Measurements from ENCODE around the gene UCN2.
A peak's percentile ranks its signal among the peaks of the same experiment; 100 is the strongest.

The UCN2 gene

GRCh38 chr3:48597408-48597800 lies 33.8 kb upstream of the UCN2 start:
- Histone ChIP-seq H3K4me3 (ENCODE audit: low read length) (no peak overlapping the region), H3K4me1 (ENCODE audit: insufficient read depth, low read length) (peaks cover 19% of the 10 kb centered on the region), H3K27me3 (ENCODE audit: insufficient read depth, low read length) (peaks cover 17% of the 10 kb centered on the region; the same call in 1 of the 2 replicates), H3K27ac (ENCODE audit: low read depth, low read length) (no peak overlapping the region), H3K36me3 (ENCODE audit: insufficient read depth, low read length) (peaks cover 47% of the 10 kb centered on the region), H3K9ac (ENCODE audit: low read depth, low read length) (no peak overlapping the region), H3K9me3 (ENCODE audit: insufficient read depth, low read depth, low read length) (no peaks in the 10 kb centered on the region)
- WGBS, result 95% methylated on average over 6 of the region's 6 CpGs

GRCh38 chr3:48596676-48597407 lies 33.3 kb upstream of the UCN2 start:
- WGBS, result 91% methylated on average over 8 of the region's 8 CpGs
- no peak overlapping the region for H3K9ac ChIP-seq (ENCODE audit: low read depth, low read length)
- H3K4me3 ChIP-seq (ENCODE audit: low read length), result no peak overlapping the region
- peak overlapping the region; percentile 62; the same call in 1 of the 2 replicates for H3K27ac ChIP-seq (ENCODE audit: low read depth, low read length)
- peaks cover 44% of the 10 kb centered on the region for H3K36me3 ChIP-seq (ENCODE audit: insufficient read depth, low read length)
- H3K4me1 ChIP-seq (ENCODE audit: insufficient read depth, low read length), result peaks cover 19% of the 10 kb centered on the region
- peaks cover 17% of the 10 kb centered on the region; the same call in 1 of the 2 replicates for H3K27me3 ChIP-seq (ENCODE audit: insufficient read depth, low read length)
- H3K9me3 ChIP-seq (ENCODE audit: insufficient read depth, low read depth, low read length), result no peaks in the 10 kb centered on the region

- Histone ChIP-seq H3K4me3 (ENCODE audit: low read length) (no peak overlapping the region), H3K27ac (ENCODE audit: low read depth, low read length) (peak overlapping the region; percentile 62), H3K9ac (ENCODE audit: low read depth, low read length) (peak overlapping the region; percentile 22; the same call in 1 of the 2 replicates), H3K27me3 (ENCODE audit: insufficient read depth, low read length) (peaks cover 17% of the 10 kb centered on the region; the same call in 1 of the 2 replicates), H3K9me3 (ENCODE audit: insufficient read depth, low read depth, low read length) (no peaks in the 10 kb centered on the region), H3K36me3 (ENCODE audit: insufficient read depth, low read length) (peaks cover 40% of the 10 kb centered on the region), H3K4me1 (ENCODE audit: insufficient read depth, low read length) (peaks cover 19% of the 10 kb centered on the region)
- WGBS, result 62% methylated on average over 5 of the region's 5 CpGs
Measured at GRCh38 chr3:48596157-48596556, 32.6 kb upstream of the UCN2 start.

GRCh38 chr3:48595526-48596121 lies 32.0 kb upstream of the UCN2 start:
- 11% methylated on average over 9 of the region's 10 CpGs for WGBS
- Histone ChIP-seq H3K4me3 (ENCODE audit: low read length) (peak overlapping the region; percentile 58), H3K4me1 (ENCODE audit: insufficient read depth, low read length) (peaks cover 19% of the 10 kb centered on the region), H3K27ac (ENCODE audit: low read depth, low read length) (peak overlapping the region; percentile 80), H3K27me3 (ENCODE audit: insufficient read depth, low read length) (peaks cover 17% of the 10 kb centered on the region; the same call in 1 of the 2 replicates), H3K9me3 (ENCODE audit: insufficient read depth, low read depth, low read length) (no peaks in the 10 kb centered on the region), H3K36me3 (ENCODE audit: insufficient read depth, low read length) (peaks cover 35% of the 10 kb centered on the region), H3K9ac (ENCODE audit: low read depth, low read length) (peak overlapping the region; percentile 22; the same call in 1 of the 2 replicates)

- Histone ChIP-seq H3K36me3 (ENCODE audit: insufficient read depth, low read length) (peaks cover 30% of the 10 kb centered on the region), H3K4me3 (ENCODE audit: low read length) (peak within 1 kb of the TSS; percentile 58), H3K27ac (ENCODE audit: low read depth, low read length) (peak within 1 kb of the TSS; percentile 80), H3K4me1 (ENCODE audit: insufficient read depth, low read length) (peaks cover 19% of the 10 kb centered on the region), H3K27me3 (ENCODE audit: insufficient read depth, low read length) (peaks cover 17% of the 10 kb centered on the region; the same call in 1 of the 2 replicates), H3K9ac (ENCODE audit: low read depth, low read length) (peak within 1 kb of the TSS; percentile 73), H3K9me3 (ENCODE audit: insufficient read depth, low read depth, low read length) (no peaks in the 10 kb centered on the region)
- 2% methylated on average over 35 of the region's 35 CpGs for WGBS
Measured at GRCh38 chr3:48595075-48595525, 31.5 kb upstream of the UCN2 start, which contains the start of gene COL7A1. COL7A1 (minus strand) TSS chr3:48595329; CDS start chr3:48595159, 170 bp downstream.

GRCh38 chr3:48594417-48595049 lies 31.0 kb upstream of the UCN2 start:
- H3K4me1 ChIP-seq (ENCODE audit: insufficient read depth, low read length), result peaks cover 19% of the 10 kb centered on the region
- peaks cover 24% of the 10 kb centered on the region for H3K36me3 ChIP-seq (ENCODE audit: insufficient read depth, low read length)
- H3K9ac ChIP-seq (ENCODE audit: low read depth, low read length), result peak overlapping the region; percentile 73
- H3K9me3 ChIP-seq (ENCODE audit: insufficient read depth, low read depth, low read length), result no peaks in the 10 kb centered on the region
- WGBS, result 15% methylated on average over 39 of the region's 39 CpGs
- H3K4me3 ChIP-seq (ENCODE audit: low read length), result peak overlapping the region; percentile 58
- H3K27me3 ChIP-seq (ENCODE audit: insufficient read depth, low read length), result peaks cover 17% of the 10 kb centered on the region; the same call in 1 of the 2 replicates
- H3K27ac ChIP-seq (ENCODE audit: low read depth, low read length), result peak overlapping the region; percentile 63; the same call in 1 of the 2 replicates

- H3K4me1 ChIP-seq (ENCODE audit: insufficient read depth, low read length), result peaks cover 19% of the 10 kb centered on the region
- no peaks in the 10 kb centered on the region for H3K9me3 ChIP-seq (ENCODE audit: insufficient read depth, low read depth, low read length)
- peaks cover 17% of the 10 kb centered on the region; the same call in 1 of the 2 replicates for H3K27me3 ChIP-seq (ENCODE audit: insufficient read depth, low read length)
- 95% methylated on average over 9 of the region's 9 CpGs for WGBS
- H3K36me3 ChIP-seq (ENCODE audit: insufficient read depth, low read length), result peaks cover 15% of the 10 kb centered on the region
- H3K4me3 ChIP-seq (ENCODE audit: low read length), result no peak overlapping the region
- H3K27ac ChIP-seq (ENCODE audit: low read depth, low read length), result no peak overlapping the region
- no peak overlapping the region for H3K9ac ChIP-seq (ENCODE audit: low read depth, low read length)
Measured at GRCh38 chr3:48593337-48593736, 29.8 kb upstream of the UCN2 start.

GRCh38 chr3:48592519-48593087 lies 29.0 kb upstream of the UCN2 start:
- H3K4me1 ChIP-seq (ENCODE audit: insufficient read depth, low read length), result peaks cover 19% of the 10 kb centered on the region
- H3K9ac ChIP-seq (ENCODE audit: low read depth, low read length), result no peak overlapping the region
- 94% methylated on average over 21 of the region's 21 CpGs for WGBS
- no peak overlapping the region for H3K27ac ChIP-seq (ENCODE audit: low read depth, low read length)
- no peaks in the 10 kb centered on the region for H3K9me3 ChIP-seq (ENCODE audit: insufficient read depth, low read depth, low read length)
- H3K36me3 ChIP-seq (ENCODE audit: insufficient read depth, low read length), result peaks cover 9% of the 10 kb centered on the region
- peaks cover 17% of the 10 kb centered on the region; the same call in 1 of the 2 replicates for H3K27me3 ChIP-seq (ENCODE audit: insufficient read depth, low read length)
- H3K4me3 ChIP-seq (ENCODE audit: low read length), result no peak overlapping the region

GRCh38 chr3:48591886-48592518 lies 28.4 kb upstream of the UCN2 start:
- no peak overlapping the region for H3K27ac ChIP-seq (ENCODE audit: low read depth, low read length)
- H3K36me3 ChIP-seq (ENCODE audit: insufficient read depth, low read length), result peaks cover 10% of the 10 kb centered on the region
- 95% methylated on average over 22 of the region's 22 CpGs for WGBS

GRCh38 chr3:48591436-48591835 lies 27.9 kb upstream of the UCN2 start:
- H3K36me3 ChIP-seq (ENCODE audit: insufficient read depth, low read length), result peaks cover 15% of the 10 kb centered on the region

More at GRCh38 chr3:48591886-48592518, 28.4 kb upstream of the UCN2 start:
- Histone ChIP-seq H3K9ac (ENCODE audit: low read depth, low read length) (no peak overlapping the region), H3K9me3 (ENCODE audit: insufficient read depth, low read depth, low read length) (no peaks in the 10 kb centered on the region), H3K4me3 (ENCODE audit: low read length) (no peak overlapping the region), H3K4me1 (ENCODE audit: insufficient read depth, low read length) (peaks cover 19% of the 10 kb centered on the region), H3K27me3 (ENCODE audit: insufficient read depth, low read length) (peaks cover 17% of the 10 kb centered on the region; the same call in 1 of the 2 replicates)

More at GRCh38 chr3:48591436-48591835, 27.9 kb upstream of the UCN2 start:
- Histone ChIP-seq H3K4me3 (ENCODE audit: low read length) (no peak overlapping the region), H3K4me1 (ENCODE audit: insufficient read depth, low read length) (peaks cover 18% of the 10 kb centered on the region), H3K9me3 (ENCODE audit: insufficient read depth, low read depth, low read length) (no peaks in the 10 kb centered on the region), H3K9ac (ENCODE audit: low read depth, low read length) (no peak overlapping the region), H3K27me3 (ENCODE audit: insufficient read depth, low read length) (peaks cover 17% of the 10 kb centered on the region; the same call in 1 of the 2 replicates), H3K27ac (ENCODE audit: low read depth, low read length) (no peak overlapping the region)
- WGBS, result 92% methylated on average over 14 of the region's 14 CpGs

Data from HUES64 (cell line).